Stimulated activated naive CD8-positive, alpha-beta T cell treated with anti-CD3 and anti-CD28 coated beads, Interleukin-15, amount 100 ng/mL, for 72 hours (primary cell): ENCODE results near the gene GABRG3.

Experiments
- ATAC-seq: fragments of 150-1000 bp; cut with Tn5 transposase; 2 replicates; pipeline ENCODE4 v1.10.0; 2021; ENCODE audit warnings: mild to moderate bottlenecking, moderate library complexity
- DNase-seq, 2 donors: peaks; one replicate each; pipeline ENCODE4 v3.0.0; 2021 to 2022
- H3K27ac Mint-ChIP-seq, 2 donors: one replicate each; pipeline ENCODE4 v1.8.0; 2022; ENCODE audit warnings: mild to moderate bottlenecking in 2 of 2, mixed read lengths in 2 of 2, moderate library complexity in 2 of 2
- H3K27me3 Mint-ChIP-seq: one replicate; pipeline ENCODE4 v1.8.0; 2022; ENCODE audit warnings: mixed read lengths
- H3K4me1 Mint-ChIP-seq: one replicate; pipeline ENCODE4 v1.8.0; 2022; ENCODE audit warnings: mild to moderate bottlenecking, mixed read lengths
- H3K4me3 Mint-ChIP-seq, 2 donors: one replicate each; pipeline ENCODE4 v1.8.0; 2022; ENCODE audit warnings: mild to moderate bottlenecking in 2 of 2, mixed read lengths in 2 of 2, moderate library complexity in 1 of 2
- H3K9me3 Mint-ChIP-seq, 2 donors: one replicate each; pipeline ENCODE4 v1.8.0; 2022; ENCODE audit warnings: mixed read lengths in 2 of 2

Gene GABRG3

GRCh38 chr15:27456807-27457206 is 485.8 kb downstream of the GABRG3 start:
- no peak for ATAC-seq
- no peak for DNase-seq
- Mint-ChIP-seq H3K27me3 (no peaks in the 10 kb centered on the region), H3K4me1 (no peaks in the 10 kb centered on the region), H3K27ac (no peak overlapping the region), H3K9me3 (peaks cover 0 to 11% of the 10 kb centered on the region in 2 donors), H3K4me3 (no peak overlapping the region)

GRCh38 chr15:27457766-27458165 is 486.8 kb downstream of the GABRG3 start:
- no peak for ATAC-seq
- Mint-ChIP-seq H3K27ac (no peak overlapping the region), H3K9me3 (peaks cover 0 to 16% of the 10 kb centered on the region in 2 donors), H3K4me1 (no peaks in the 10 kb centered on the region), H3K4me3 (no peak overlapping the region), H3K27me3 (no peaks in the 10 kb centered on the region)
- DNase-seq: no peak

GRCh38 chr15:27458345-27459084 is 487.5 kb downstream of the GABRG3 start:
- Mint-ChIP-seq H3K4me3 (no peak overlapping the region), H3K27ac (no peak overlapping the region), H3K27me3 (no peaks in the 10 kb centered on the region), H3K4me1 (no peaks in the 10 kb centered on the region), H3K9me3 (peaks cover 0 to 16% of the 10 kb centered on the region in 2 donors)
- no peak for DNase-seq
- ATAC-seq: no peak

GRCh38 chr15:27459836-27460235 is 488.9 kb downstream of the GABRG3 start:
- DNase-seq: no peak
- Mint-ChIP-seq H3K4me1 (no peaks in the 10 kb centered on the region), H3K27me3 (no peaks in the 10 kb centered on the region), H3K4me3 (no peak overlapping the region), H3K9me3 (peaks cover 0 to 16% of the 10 kb centered on the region in 2 donors), H3K27ac (no peak overlapping the region)
- no peak for ATAC-seq

- H3K27ac Mint-ChIP-seq: no peak overlapping the region
- H3K4me3 Mint-ChIP-seq: no peak overlapping the region
- H3K4me1 Mint-ChIP-seq: no peaks in the 10 kb centered on the region
- ATAC-seq (no peak), DNase-seq (no peak)
- H3K9me3 Mint-ChIP-seq: peaks cover 0 to 16% of the 10 kb centered on the region in 2 donors
- no peaks in the 10 kb centered on the region for H3K27me3 Mint-ChIP-seq
Observed at GRCh38 chr15:27461181-27461580, 490.2 kb downstream of the GABRG3 start.

GRCh38 chr15:27463525-27464088 is 492.6 kb downstream of the GABRG3 start:
- Mint-ChIP-seq H3K4me3 (no peak overlapping the region), H3K4me1 (no peaks in the 10 kb centered on the region), H3K9me3 (peaks cover 0 to 15% of the 10 kb centered on the region in 2 donors), H3K27ac (no peak overlapping the region), H3K27me3 (no peaks in the 10 kb centered on the region)
- ATAC-seq (no peak), DNase-seq (no peak)

- DNase-seq (no peak), ATAC-seq (no peak)
- Mint-ChIP-seq H3K27me3 (no peaks in the 10 kb centered on the region), H3K4me1 (no peaks in the 10 kb centered on the region), H3K4me3 (no peak overlapping the region), H3K27ac (no peak overlapping the region), H3K9me3 (peaks cover 0 to 9% of the 10 kb centered on the region in 2 donors)
Observed at GRCh38 chr15:27464941-27465612, 494.1 kb downstream of the GABRG3 start.

- Mint-ChIP-seq H3K9me3 (peaks cover 0 to 5% of the 10 kb centered on the region in 2 donors), H3K27ac (no peak overlapping the region), H3K27me3 (no peaks in the 10 kb centered on the region), H3K4me1 (no peaks in the 10 kb centered on the region), H3K4me3 (no peak overlapping the region)
- DNase-seq: no peak
- no peak for ATAC-seq
Observed at GRCh38 chr15:27466758-27467157, 495.8 kb downstream of the GABRG3 start.

- Mint-ChIP-seq H3K4me3 (no peak overlapping the region), H3K9me3 (no peaks in the 10 kb centered on the region), H3K27me3 (no peaks in the 10 kb centered on the region), H3K27ac (no peak overlapping the region), H3K4me1 (no peaks in the 10 kb centered on the region)
- no peak for DNase-seq
- ATAC-seq: no peak
Observed at GRCh38 chr15:27468151-27468591, 497.2 kb downstream of the GABRG3 start.

- Mint-ChIP-seq H3K4me3 (no peak overlapping the region), H3K4me1 (no peaks in the 10 kb centered on the region), H3K27me3 (no peaks in the 10 kb centered on the region), H3K27ac (no peak overlapping the region), H3K9me3 (no peaks in the 10 kb centered on the region)
- no peak for DNase-seq
- ATAC-seq: no peak
Observed at GRCh38 chr15:27473845-27474244, 502.9 kb downstream of the GABRG3 start.

GRCh38 chr15:27475395-27475794 is 504.4 kb downstream of the GABRG3 start:
- Mint-ChIP-seq H3K9me3 (no peaks in the 10 kb centered on the region), H3K4me1 (no peaks in the 10 kb centered on the region), H3K27ac (no peak overlapping the region), H3K27me3 (no peaks in the 10 kb centered on the region), H3K4me3 (no peak overlapping the region)
- DNase-seq (no peak), ATAC-seq (no peak)

- no peak overlapping the region for H3K27ac Mint-ChIP-seq
- no peaks in the 10 kb centered on the region for H3K4me1 Mint-ChIP-seq
- H3K9me3 Mint-ChIP-seq: peaks cover 0 to 8% of the 10 kb centered on the region in 2 donors
- no peaks in the 10 kb centered on the region for H3K27me3 Mint-ChIP-seq
- ATAC-seq (no peak), DNase-seq (no peak)
- no peak overlapping the region for H3K4me3 Mint-ChIP-seq
Observed at GRCh38 chr15:27479296-27480140, 508.5 kb downstream of the GABRG3 start.

- ATAC-seq: no peak
- no peak for DNase-seq
Observed at GRCh38 chr15:27480141-27480530, 509.2 kb downstream of the GABRG3 start.

GRCh38 chr15:27480642-27481041 is 509.7 kb downstream of the GABRG3 start:
- no peaks in the 10 kb centered on the region for H3K4me1 Mint-ChIP-seq
- H3K27ac Mint-ChIP-seq: no peak overlapping the region
- no peaks in the 10 kb centered on the region for H3K27me3 Mint-ChIP-seq
- ATAC-seq: no peak
- no peak for DNase-seq
- H3K4me3 Mint-ChIP-seq: no peak overlapping the region
- H3K9me3 Mint-ChIP-seq: peaks cover 0 to 8% of the 10 kb centered on the region in 2 donors

More at GRCh38 chr15:27480141-27480530, 509.2 kb downstream of the GABRG3 start:
- H3K4me1 Mint-ChIP-seq: no peaks in the 10 kb centered on the region
- H3K9me3 Mint-ChIP-seq: peaks cover 0 to 8% of the 10 kb centered on the region in 2 donors
- no peaks in the 10 kb centered on the region for H3K27me3 Mint-ChIP-seq
- H3K27ac Mint-ChIP-seq: no peak overlapping the region
- no peak overlapping the region for H3K4me3 Mint-ChIP-seq

- Mint-ChIP-seq H3K27me3 (no peaks in the 10 kb centered on the region), H3K27ac (no peak overlapping the region), H3K4me1 (no peaks in the 10 kb centered on the region), H3K4me3 (no peak overlapping the region), H3K9me3 (peaks cover 0 to 8% of the 10 kb centered on the region in 2 donors)
- ATAC-seq: no peak
- DNase-seq: no peak
Observed at GRCh38 chr15:27481768-27482167, 510.8 kb downstream of the GABRG3 start.
